ENCODE data around the gene MRPS34.

MRPS34 gene

DNA sequence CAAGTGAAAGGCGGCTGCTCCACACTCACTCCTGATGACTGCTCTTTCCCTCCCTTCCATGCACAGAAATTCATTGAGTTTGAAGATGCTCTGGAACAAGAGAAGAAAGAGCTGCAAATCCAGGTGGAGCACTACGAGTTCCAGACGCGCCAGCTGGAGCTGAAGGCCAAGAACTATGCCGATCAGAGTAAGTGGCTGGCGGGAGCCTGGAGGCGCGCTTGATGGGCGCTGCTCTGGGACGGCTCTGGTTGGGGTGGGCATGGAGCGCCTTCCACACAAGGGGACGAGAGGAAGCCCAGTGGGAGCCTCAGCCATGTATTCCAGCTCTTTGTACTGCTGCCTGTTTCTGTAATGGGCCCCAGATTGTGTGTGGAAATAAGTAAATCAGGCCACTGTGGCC is 48.4 kb downstream of the MRPS34 start:
- no peak for DNase-seq

DNA sequence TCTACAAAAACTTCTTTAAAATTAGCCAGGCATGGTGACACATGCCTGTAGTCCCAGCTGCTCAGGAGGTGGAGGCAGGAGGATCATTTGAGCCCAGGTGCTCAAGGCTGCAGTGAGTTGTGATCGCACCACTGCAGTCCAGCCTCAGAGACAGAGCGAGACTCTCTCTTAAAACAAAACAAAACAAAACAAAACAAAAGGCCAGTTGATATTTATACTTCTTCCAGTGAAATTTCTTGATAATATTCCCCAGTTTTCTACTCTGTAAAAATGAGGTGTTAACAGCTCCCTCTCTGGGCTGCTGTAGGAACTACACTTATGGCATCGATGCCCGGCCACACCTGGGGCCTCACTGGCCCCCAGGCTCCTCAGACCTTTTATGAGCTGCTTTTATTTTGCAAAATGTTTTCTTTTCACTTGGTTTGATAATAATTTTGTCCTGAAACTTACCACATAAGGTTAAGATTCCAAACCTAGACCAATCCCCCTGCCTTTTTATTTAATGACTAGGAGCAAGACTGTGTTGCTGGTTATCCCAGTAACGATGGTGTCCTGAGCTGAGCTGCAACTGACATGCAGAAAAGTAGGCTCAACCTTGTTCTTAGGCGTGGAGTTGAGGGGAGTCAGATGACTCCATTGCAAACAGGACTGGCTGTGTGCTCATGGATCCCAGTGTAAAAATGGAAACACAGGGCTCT is 49.3 kb downstream of the MRPS34 start:
- DNase-seq, result peak; percentile 13
